ENCODE data around the gene DCPS. TPM values are rescaled to one million over a fixed set of nuclear protein-coding genes. Genes with fewer than 3 reads are reported as not detected.
"Not testable (repeated sequence)": the region's sequence is repeated elsewhere in the genome, so short reads cannot be mapped to it uniquely, and the experiment has no call there.

The DCPS gene
- total and polyA plus RNA-seq, 3 donors from 2014 or later, result 16.8 to 20.9 (median 16.9) TPM

GRCh38 chr11:126360049-126360446 is 56.2 kb downstream of the DCPS start:
- DNase-seq, result no peak
- 43 to 63% methylated on average over 6 to 8 of the region's 8 CpGs for WGBS, 2 donors
- no peaks in the 10 kb centered on the region for H3K9me3 ChIP-seq
- H3K4me3 ChIP-seq, result no peak overlapping the region
- H3K4me1 ChIP-seq, result peaks cover 69% of the 10 kb centered on the region
- intact Hi-C loops (cut with DNase I; ENCODE audit: low total_unique reads), result no loop called here
- H3K36me3 ChIP-seq (ENCODE audit: low read depth, missing control alignments), result no peaks in the 10 kb centered on the region
- H3K27ac ChIP-seq, result peak overlapping the region; percentile 80 to 87
- no peaks in the 10 kb centered on the region for H3K27me3 ChIP-seq
- TF ChIP-seq POLR2A (IDR thresholded peaks at IDR 0.05), result no peak
- TF ChIP-seq, protein P1, sequence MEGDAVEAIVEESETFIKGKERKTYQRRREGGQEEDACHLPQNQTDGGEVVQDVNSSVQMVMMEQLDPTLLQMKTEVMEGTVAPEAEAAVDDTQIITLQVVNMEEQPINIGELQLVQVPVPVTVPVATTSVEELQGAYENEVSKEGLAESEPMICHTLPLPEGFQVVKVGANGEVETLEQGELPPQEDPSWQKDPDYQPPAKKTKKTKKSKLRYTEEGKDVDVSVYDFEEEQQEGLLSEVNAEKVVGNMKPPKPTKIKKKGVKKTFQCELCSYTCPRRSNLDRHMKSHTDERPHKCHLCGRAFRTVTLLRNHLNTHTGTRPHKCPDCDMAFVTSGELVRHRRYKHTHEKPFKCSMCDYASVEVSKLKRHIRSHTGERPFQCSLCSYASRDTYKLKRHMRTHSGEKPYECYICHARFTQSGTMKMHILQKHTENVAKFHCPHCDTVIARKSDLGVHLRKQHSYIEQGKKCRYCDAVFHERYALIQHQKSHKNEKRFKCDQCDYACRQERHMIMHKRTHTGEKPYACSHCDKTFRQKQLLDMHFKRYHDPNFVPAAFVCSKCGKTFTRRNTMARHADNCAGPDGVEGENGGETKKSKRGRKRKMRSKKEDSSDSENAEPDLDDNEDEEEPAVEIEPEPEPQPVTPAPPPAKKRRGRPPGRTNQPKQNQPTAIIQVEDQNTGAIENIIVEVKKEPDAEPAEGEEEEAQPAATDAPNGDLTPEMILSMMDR (IDR thresholded peaks at IDR 0.05), result no peak

- 36 to 42% methylated on average over 3 to 5 of the region's 5 CpGs for WGBS, 2 donors
- Histone ChIP-seq H3K36me3 (ENCODE audit: low read depth, missing control alignments) (no peaks in the 10 kb centered on the region), H3K9me3 (no peaks in the 10 kb centered on the region), H3K4me3 (no peak overlapping the region), H3K27me3 (no peaks in the 10 kb centered on the region), H3K4me1 (peaks cover 79% of the 10 kb centered on the region), H3K27ac (peak overlapping the region in 1 of 2 donors; percentile 87)
- no peak for DNase-seq
- intact Hi-C loops (cut with DNase I; ENCODE audit: low total_unique reads), result no loop called here
- TF ChIP-seq, protein P1 (IDR thresholded peaks at IDR 0.05), result no peak
- TF ChIP-seq POLR2A (IDR thresholded peaks at IDR 0.05), result no peak
Observed at GRCh38 chr11:126361400-126361799, 57.5 kb downstream of the DCPS start.

- peaks cover 84% of the 10 kb centered on the region for H3K4me1 ChIP-seq
- no peak for DNase-seq
- intact Hi-C loops (cut with DNase I; ENCODE audit: low total_unique reads), result no loop called here
- no peaks in the 10 kb centered on the region for H3K36me3 ChIP-seq (ENCODE audit: low read depth, missing control alignments)
- no peaks in the 10 kb centered on the region for H3K9me3 ChIP-seq
- no peak overlapping the region for H3K4me3 ChIP-seq
- WGBS, 2 donors, result 35 to 42% methylated on average over 9 of the region's 9 CpGs
- TF ChIP-seq, protein P1 (IDR thresholded peaks at IDR 0.05), result no peak
- no peak for TF ChIP-seq POLR2A (IDR thresholded peaks at IDR 0.05)
- peak overlapping the region; percentile 10 to 87 for H3K27ac ChIP-seq
- no peaks in the 10 kb centered on the region for H3K27me3 ChIP-seq
Observed at GRCh38 chr11:126362879-126363655, 59.2 kb downstream of the DCPS start.

- Histone ChIP-seq H3K4me1 (peaks cover 79% of the 10 kb centered on the region), H3K9me3 (no peaks in the 10 kb centered on the region), H3K27me3 (no peaks in the 10 kb centered on the region), H3K27ac (peak overlapping the region; percentile 12 to 87), H3K4me3 (no peak overlapping the region), H3K36me3 (ENCODE audit: low read depth, missing control alignments) (no peaks in the 10 kb centered on the region)
- no peak for DNase-seq
- no peak for TF ChIP-seq POLR2A (IDR thresholded peaks at IDR 0.05)
- TF ChIP-seq, protein P1 (IDR thresholded peaks at IDR 0.05), result no peak
- intact Hi-C loops (cut with DNase I; ENCODE audit: low total_unique reads), result no loop called here
- WGBS, 2 donors, result 54 to 68% methylated on average over 5 to 10 of the region's 10 CpGs
Observed at GRCh38 chr11:126363706-126364248, 59.9 kb downstream of the DCPS start.

DNA sequence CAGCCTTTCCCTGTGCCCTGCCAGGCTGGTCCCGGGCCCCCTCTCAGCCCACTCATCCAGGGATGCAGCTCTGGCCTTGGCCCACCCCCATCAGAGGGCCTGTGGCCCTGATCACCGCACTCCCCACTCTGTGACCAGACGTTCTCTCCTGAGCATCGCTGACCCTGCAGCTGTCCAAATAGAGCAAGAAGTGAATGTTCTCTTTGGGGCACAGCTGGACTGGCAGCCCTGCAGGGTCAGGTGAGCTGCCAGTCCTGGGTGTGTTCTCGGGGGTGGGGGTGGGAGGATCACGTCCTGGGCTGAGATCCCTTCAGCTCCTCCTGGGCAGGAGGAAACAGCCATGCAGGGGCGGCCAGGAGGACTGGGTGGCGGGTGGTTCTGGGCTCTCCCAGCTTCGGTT is 60.9 kb downstream of the DCPS start:
- H3K4me3 ChIP-seq; DNase-seq; H3K36me3 ChIP-seq (ENCODE audit: low read depth, missing control alignments); H3K27ac ChIP-seq; H3K9me3 ChIP-seq; intact Hi-C loops (cut with DNase I; ENCODE audit: low total_unique reads); H3K27me3 ChIP-seq: not testable (repeated sequence)
- H3K4me1 ChIP-seq, result peaks cover 70% of the 10 kb centered on the region
- 74% methylated on average over 4 of the region's 9 CpGs; no CpG with 5 or more reads in 1 of the 2 donors for WGBS, 2 donors

DNA sequence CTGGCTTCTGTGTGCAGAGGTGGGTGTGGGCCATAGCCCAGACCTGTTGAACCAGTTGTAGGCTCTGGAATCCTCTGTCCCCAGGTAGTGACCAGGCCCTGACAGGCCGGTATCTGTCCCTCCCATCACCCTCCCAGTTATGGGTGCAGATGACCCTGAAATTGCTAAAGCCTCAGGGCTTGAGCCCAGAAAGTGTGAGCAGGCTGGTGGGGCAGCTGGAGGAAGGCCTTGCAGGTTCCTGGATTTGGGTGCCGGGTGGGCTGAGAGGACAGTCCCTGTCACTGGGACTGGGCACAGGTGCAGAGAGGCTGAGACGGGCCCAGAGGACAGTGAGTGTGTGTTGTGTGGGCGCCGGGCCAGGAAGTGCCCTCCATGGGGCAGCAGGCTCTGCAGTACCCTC is 61.6 kb downstream of the DCPS start:
- DNase-seq; H3K27me3 ChIP-seq; H3K4me3 ChIP-seq; intact Hi-C loops (cut with DNase I; ENCODE audit: low total_unique reads); H3K36me3 ChIP-seq (ENCODE audit: low read depth, missing control alignments); H3K9me3 ChIP-seq: not testable (repeated sequence)
- WGBS, 2 donors, result 34 to 64% methylated on average over 2 to 5 of the region's 5 CpGs
- Histone ChIP-seq H3K4me1 (peaks cover 62% of the 10 kb centered on the region), H3K27ac (peak overlapping the region in 1 of 2 donors; percentile 9)
